Peyer's patch (tissue), 4 donors: Measurements from ENCODE around the gene KBTBD4. TPM values are rescaled to one million over a fixed set of nuclear protein-coding genes. Genes with fewer than 3 reads are reported as not detected.
A peak's percentile ranks its signal among the peaks of the same experiment; 100 is the strongest.

ENCODE experiments used
- DNase-seq, 3 donors: peaks; one replicate each; pipeline ENCODE4 v3.0.0-alpha.2; 2017 to 2019
- H3K27ac ChIP-seq, 4 donors: fragments of 200-600 bp; sonication (generic); one replicate each; pipeline ENCODE4 v1.5.1; 2016 to 2019
- H3K27me3 ChIP-seq, 2 donors: fragments of 200-600 bp; sonication (generic); one replicate each; pipeline ENCODE4 v1.5.1; 2019
- H3K36me3 ChIP-seq, 3 donors: fragments of 200-600 bp; sonication (generic); one replicate each; pipeline ENCODE4 v1.5.1; 2016 to 2019
- H3K4me1 ChIP-seq, 4 donors: fragments of 200-600 bp; sonication (generic); one replicate each; pipeline ENCODE4 v1.5.1; 2016 to 2019
- H3K4me3 ChIP-seq, 4 donors: fragments of 200-600 bp; sonication (generic); 1 replicate in 3 of 4; 2 replicates in 1 of 4; pipeline ENCODE4 v1.5.1; 2016 to 2019; ENCODE audit warnings: mild to moderate bottlenecking in 1 of 4
- H3K9me3 ChIP-seq, 4 donors: fragments of 200-600 bp; sonication (generic); one replicate each; pipeline ENCODE4 v1.5.1; 2016 to 2019; ENCODE audit warnings: mild to moderate bottlenecking in 1 of 4
- CTCF ChIP-seq, 6 experiments: fragments of 450-650 bp in 4 of 6; fragments of 200-600 bp in 2 of 6; sonication (generic) in 1 of 6; IDR thresholded peaks; one replicate each; pipeline ENCODE4 v1.5.1; 2017 to 2019; ENCODE audit warnings: antibody characterized with exemption in 6 of 6, mild to moderate bottlenecking in 3 of 6, moderate library complexity in 1 of 6
- POLR2A ChIP-seq, 2 donors: fragments of 450-650 bp; IDR thresholded peaks; one replicate each; pipeline ENCODE4 v1.5.1; 2017; ENCODE audit warnings: antibody characterized with exemption in 2 of 2, mild to moderate bottlenecking in 2 of 2, moderate library complexity in 2 of 2
- total RNA-seq, 4 donors: library from RNA; depleted of rRNA; stranded (reverse); fragments of >200 nt; gene quantifications; one replicate each; pipeline ENCODE4 v1.1.0, GENCODE V29; 2016

Gene KBTBD4
- total RNA-seq, 4 donors from 2014 or later, result 6.6 to 11.9 (median 9.7) TPM

- Histone ChIP-seq H3K27ac (no peak overlapping the region), H3K9me3 (no peaks in the 10 kb centered on the region), H3K27me3 (no peaks in the 10 kb centered on the region), H3K4me3 (no peak overlapping the region), H3K36me3 (peaks cover 0 to 56% (median 0%) of the 10 kb centered on the region in 3 donors), H3K4me1 (no peaks in the 10 kb centered on the region)
- DNase-seq, result peak in 1 of 3 donors; percentile 54
- peak in 5 of 6 experiments; percentile 30 to 55 (median 44) for TF ChIP-seq CTCF (IDR thresholded peaks at IDR 0.05)
- TF ChIP-seq POLR2A (IDR thresholded peaks at IDR 0.05), result no peak
Observed at GRCh38 chr11:47616726-47617416, 38.1 kb upstream of the KBTBD4 start.

GRCh38 chr11:47615249-47615648 is 36.5 kb upstream of the KBTBD4 start:
- Histone ChIP-seq H3K36me3 (peaks cover 0 to 45% (median 0%) of the 10 kb centered on the region in 3 donors), H3K9me3 (no peaks in the 10 kb centered on the region), H3K4me3 (no peak overlapping the region), H3K4me1 (no peaks in the 10 kb centered on the region), H3K27me3 (no peaks in the 10 kb centered on the region), H3K27ac (no peak overlapping the region)
- TF ChIP-seq CTCF (IDR thresholded peaks at IDR 0.05), result no peak
- TF ChIP-seq POLR2A (IDR thresholded peaks at IDR 0.05), result no peak
- no peak for DNase-seq

GRCh38 chr11:47611348-47611794 is 32.6 kb upstream of the KBTBD4 start:
- no peak for DNase-seq

GRCh38 chr11:47609675-47610074 is 30.9 kb upstream of the KBTBD4 start:
- H3K4me1 ChIP-seq, result no peaks in the 10 kb centered on the region

More at GRCh38 chr11:47611348-47611794, 32.6 kb upstream of the KBTBD4 start:
- no peak overlapping the region for H3K4me3 ChIP-seq
- no peak for TF ChIP-seq POLR2A (IDR thresholded peaks at IDR 0.05)
- no peaks in the 10 kb centered on the region for H3K27me3 ChIP-seq
- peaks cover 0 to 7% (median 0%) of the 10 kb centered on the region in 3 donors for H3K36me3 ChIP-seq
- no peaks in the 10 kb centered on the region for H3K4me1 ChIP-seq
- no peaks in the 10 kb centered on the region for H3K9me3 ChIP-seq
- peak overlapping the region in 1 of 4 donors; percentile 3 for H3K27ac ChIP-seq

GRCh38 chr11:47607380-47607779 is 28.6 kb upstream of the KBTBD4 start:
- Histone ChIP-seq H3K27me3 (no peaks in the 10 kb centered on the region), H3K9me3 (no peaks in the 10 kb centered on the region), H3K36me3 (peaks cover 0 to 6% (median 0%) of the 10 kb centered on the region in 3 donors), H3K4me1 (no peaks in the 10 kb centered on the region), H3K27ac (no peak overlapping the region), H3K4me3 (no peak overlapping the region)
- TF ChIP-seq CTCF (IDR thresholded peaks at IDR 0.05), result no peak
- no peak for TF ChIP-seq POLR2A (IDR thresholded peaks at IDR 0.05)
- no peak for DNase-seq

More at GRCh38 chr11:47609675-47610074, 30.9 kb upstream of the KBTBD4 start:
- Histone ChIP-seq H3K4me3 (no peak overlapping the region), H3K36me3 (peaks cover 0 to 6% (median 0%) of the 10 kb centered on the region in 3 donors), H3K27me3 (no peaks in the 10 kb centered on the region), H3K27ac (no peak overlapping the region), H3K9me3 (no peaks in the 10 kb centered on the region)
- no peak for TF ChIP-seq POLR2A (IDR thresholded peaks at IDR 0.05)
- TF ChIP-seq CTCF (IDR thresholded peaks at IDR 0.05), result no peak
- DNase-seq, result no peak

- Histone ChIP-seq H3K27ac (no peak overlapping the region), H3K9me3 (no peaks in the 10 kb centered on the region), H3K4me3 (no peak overlapping the region), H3K27me3 (no peaks in the 10 kb centered on the region), H3K4me1 (no peaks in the 10 kb centered on the region), H3K36me3 (peaks cover 0 to 6% (median 0%) of the 10 kb centered on the region in 3 donors)
- DNase-seq, result no peak
- no peak for TF ChIP-seq CTCF (IDR thresholded peaks at IDR 0.05)
Observed at GRCh38 chr11:47606731-47607130, 28.0 kb upstream of the KBTBD4 start.
